H1 (cell line): Measurements from ENCODE around the gene ZNF644. TPM values are rescaled to one million over a fixed set of nuclear protein-coding genes. Genes with fewer than 3 reads are reported as not detected.

Experiments used
- HDAC2 ChIP-seq, 2 experiments: fragments of 300-600 bp in 1 of 2; sonication (generic) in 1 of 2; IDR thresholded peaks; 2 replicates each; pipeline ENCODE4 v1.6.1; 2011 to 2012; ENCODE audit warnings: low read depth in 2 of 2, low read length in 2 of 2, mild to moderate bottlenecking in 2 of 2, moderate library complexity in 2 of 2, borderline replicate concordance in 1 of 2, inconsistent platforms in 1 of 2
- polyA plus RNA-seq, 7 experiments: library from polyadenylated mRNA; depleted of rRNA in 3 of 7; stranded (reverse) in 5 of 7; unstranded in 2 of 7; fragments of >200 nt in 5 of 7; fragments of 200-250 nt in 2 of 7; gene quantifications; 1 replicate in 5 of 7; 2 replicates in 1 of 7; 4 replicates in 1 of 7; pipeline versions ENCODE4 v1.2.1 to v1.2.3, GENCODE V29; 2011 to 2013; ENCODE audit warnings: missing spikeins in 2 of 7, mixed read lengths in 2 of 7
- total RNA-seq: library from RNA; stranded (reverse); fragmentation: NEBNext Ultra II Directional; extraction: Animal tissue kit (Norgen Biotek cat#: 25700); gene quantifications from 2 replicates; pipeline ENCODE4 v1.2.1, GENCODE V29; 2021
- TF ChIP-seq, protein P1 (sequence below): fragments of 300-600 bp; sonication (generic); IDR thresholded peaks from 2 replicates; pipeline ENCODE4 v1.7.1; 2012; ENCODE audit warnings: low read length, moderate library complexity, mild to moderate bottlenecking, inconsistent platforms; ENCODE audit not compliant: insufficient replicate concordance

Gene ZNF644
- total and polyA plus RNA-seq, 2 of the 8 experiments (the other 6 are each of a cell fraction or from before 2014, with no cell fraction given) = 14.5 to 93.5 TPM

DNA sequence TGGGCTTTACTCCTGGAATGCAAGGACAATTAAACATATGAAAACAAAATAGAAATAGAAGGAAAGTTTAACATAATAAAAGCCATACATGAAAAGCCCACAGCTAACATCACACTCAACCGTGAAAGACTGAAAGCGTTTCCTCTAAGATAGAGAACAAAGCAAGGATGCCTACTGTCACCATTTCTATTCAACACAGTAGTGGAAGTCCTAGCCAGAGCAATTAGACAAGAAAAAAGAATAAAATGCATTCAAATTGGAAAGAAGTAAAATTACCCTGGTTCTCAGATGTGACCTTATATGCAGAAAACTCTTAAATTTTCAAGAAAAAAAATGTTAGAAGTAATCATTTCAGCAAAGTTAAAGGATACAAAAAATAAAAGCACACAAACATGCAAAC is 34.0 kb downstream of the ZNF644 start (continued):
- TF ChIP-seq, protein P1, sequence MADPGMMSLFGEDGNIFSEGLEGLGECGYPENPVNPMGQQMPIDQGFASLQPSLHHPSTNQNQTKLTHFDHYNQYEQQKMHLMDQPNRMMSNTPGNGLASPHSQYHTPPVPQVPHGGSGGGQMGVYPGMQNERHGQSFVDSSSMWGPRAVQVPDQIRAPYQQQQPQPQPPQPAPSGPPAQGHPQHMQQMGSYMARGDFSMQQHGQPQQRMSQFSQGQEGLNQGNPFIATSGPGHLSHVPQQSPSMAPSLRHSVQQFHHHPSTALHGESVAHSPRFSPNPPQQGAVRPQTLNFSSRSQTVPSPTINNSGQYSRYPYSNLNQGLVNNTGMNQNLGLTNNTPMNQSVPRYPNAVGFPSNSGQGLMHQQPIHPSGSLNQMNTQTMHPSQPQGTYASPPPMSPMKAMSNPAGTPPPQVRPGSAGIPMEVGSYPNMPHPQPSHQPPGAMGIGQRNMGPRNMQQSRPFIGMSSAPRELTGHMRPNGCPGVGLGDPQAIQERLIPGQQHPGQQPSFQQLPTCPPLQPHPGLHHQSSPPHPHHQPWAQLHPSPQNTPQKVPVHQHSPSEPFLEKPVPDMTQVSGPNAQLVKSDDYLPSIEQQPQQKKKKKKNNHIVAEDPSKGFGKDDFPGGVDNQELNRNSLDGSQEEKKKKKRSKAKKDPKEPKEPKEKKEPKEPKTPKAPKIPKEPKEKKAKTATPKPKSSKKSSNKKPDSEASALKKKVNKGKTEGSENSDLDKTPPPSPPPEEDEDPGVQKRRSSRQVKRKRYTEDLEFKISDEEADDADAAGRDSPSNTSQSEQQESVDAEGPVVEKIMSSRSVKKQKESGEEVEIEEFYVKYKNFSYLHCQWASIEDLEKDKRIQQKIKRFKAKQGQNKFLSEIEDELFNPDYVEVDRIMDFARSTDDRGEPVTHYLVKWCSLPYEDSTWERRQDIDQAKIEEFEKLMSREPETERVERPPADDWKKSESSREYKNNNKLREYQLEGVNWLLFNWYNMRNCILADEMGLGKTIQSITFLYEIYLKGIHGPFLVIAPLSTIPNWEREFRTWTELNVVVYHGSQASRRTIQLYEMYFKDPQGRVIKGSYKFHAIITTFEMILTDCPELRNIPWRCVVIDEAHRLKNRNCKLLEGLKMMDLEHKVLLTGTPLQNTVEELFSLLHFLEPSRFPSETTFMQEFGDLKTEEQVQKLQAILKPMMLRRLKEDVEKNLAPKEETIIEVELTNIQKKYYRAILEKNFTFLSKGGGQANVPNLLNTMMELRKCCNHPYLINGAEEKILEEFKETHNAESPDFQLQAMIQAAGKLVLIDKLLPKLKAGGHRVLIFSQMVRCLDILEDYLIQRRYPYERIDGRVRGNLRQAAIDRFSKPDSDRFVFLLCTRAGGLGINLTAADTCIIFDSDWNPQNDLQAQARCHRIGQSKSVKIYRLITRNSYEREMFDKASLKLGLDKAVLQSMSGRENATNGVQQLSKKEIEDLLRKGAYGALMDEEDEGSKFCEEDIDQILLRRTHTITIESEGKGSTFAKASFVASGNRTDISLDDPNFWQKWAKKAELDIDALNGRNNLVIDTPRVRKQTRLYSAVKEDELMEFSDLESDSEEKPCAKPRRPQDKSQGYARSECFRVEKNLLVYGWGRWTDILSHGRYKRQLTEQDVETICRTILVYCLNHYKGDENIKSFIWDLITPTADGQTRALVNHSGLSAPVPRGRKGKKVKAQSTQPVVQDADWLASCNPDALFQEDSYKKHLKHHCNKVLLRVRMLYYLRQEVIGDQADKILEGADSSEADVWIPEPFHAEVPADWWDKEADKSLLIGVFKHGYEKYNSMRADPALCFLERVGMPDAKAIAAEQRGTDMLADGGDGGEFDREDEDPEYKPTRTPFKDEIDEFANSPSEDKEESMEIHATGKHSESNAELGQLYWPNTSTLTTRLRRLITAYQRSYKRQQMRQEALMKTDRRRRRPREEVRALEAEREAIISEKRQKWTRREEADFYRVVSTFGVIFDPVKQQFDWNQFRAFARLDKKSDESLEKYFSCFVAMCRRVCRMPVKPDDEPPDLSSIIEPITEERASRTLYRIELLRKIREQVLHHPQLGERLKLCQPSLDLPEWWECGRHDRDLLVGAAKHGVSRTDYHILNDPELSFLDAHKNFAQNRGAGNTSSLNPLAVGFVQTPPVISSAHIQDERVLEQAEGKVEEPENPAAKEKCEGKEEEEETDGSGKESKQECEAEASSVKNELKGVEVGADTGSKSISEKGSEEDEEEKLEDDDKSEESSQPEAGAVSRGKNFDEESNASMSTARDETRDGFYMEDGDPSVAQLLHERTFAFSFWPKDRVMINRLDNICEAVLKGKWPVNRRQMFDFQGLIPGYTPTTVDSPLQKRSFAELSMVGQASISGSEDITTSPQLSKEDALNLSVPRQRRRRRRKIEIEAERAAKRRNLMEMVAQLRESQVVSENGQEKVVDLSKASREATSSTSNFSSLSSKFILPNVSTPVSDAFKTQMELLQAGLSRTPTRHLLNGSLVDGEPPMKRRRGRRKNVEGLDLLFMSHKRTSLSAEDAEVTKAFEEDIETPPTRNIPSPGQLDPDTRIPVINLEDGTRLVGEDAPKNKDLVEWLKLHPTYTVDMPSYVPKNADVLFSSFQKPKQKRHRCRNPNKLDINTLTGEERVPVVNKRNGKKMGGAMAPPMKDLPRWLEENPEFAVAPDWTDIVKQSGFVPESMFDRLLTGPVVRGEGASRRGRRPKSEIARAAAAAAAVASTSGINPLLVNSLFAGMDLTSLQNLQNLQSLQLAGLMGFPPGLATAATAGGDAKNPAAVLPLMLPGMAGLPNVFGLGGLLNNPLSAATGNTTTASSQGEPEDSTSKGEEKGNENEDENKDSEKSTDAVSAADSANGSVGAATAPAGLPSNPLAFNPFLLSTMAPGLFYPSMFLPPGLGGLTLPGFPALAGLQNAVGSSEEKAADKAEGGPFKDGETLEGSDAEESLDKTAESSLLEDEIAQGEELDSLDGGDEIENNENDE = no peak
- peak in 1 of 2 experiments; percentile 49; a peak in 1 of 4 replicates for TF ChIP-seq HDAC2 (IDR thresholded peaks at IDR 0.05; ENCODE audit: borderline replicate concordance in 1 of 2, low read depth in 2 of 2, low read length in 2 of 2)
